Natural killer cell (primary cell): ENCODE measurements around the gene BCL2L14. TPM values are rescaled to one million over a fixed set of nuclear protein-coding genes. Genes with fewer than 3 reads are reported as not detected.

Experiments used
- ATAC-seq, 3 donors: fragments of 150-1000 bp in 2 of 3; fragments of 200-7000 bp in 1 of 3; cut with Tn5 transposase; 1 replicate in 1 of 3; 2 replicates in 2 of 3; pipeline ENCODE4 v1.10.0; 2021; ENCODE audit warnings: mild to moderate bottlenecking in 2 of 3, moderate library complexity in 2 of 3
- DNase-seq, 2 donors: peaks; one replicate each; pipeline versions ENCODE4 v3.0.0 to v3.0.0-alpha.2; 2013 to 2021; ENCODE audit warnings: mixed read lengths in 1 of 2
- H3K27ac ChIP-seq: one replicate; pipeline ENCODE4 v1.5.1; 2013; ENCODE audit warnings: mild to moderate bottlenecking, low read length
- H3K27me3 ChIP-seq: one replicate; pipeline ENCODE4 v1.6.1; 2013; ENCODE audit warnings: low read length; ENCODE audit not compliant: control insufficient read depth, insufficient read depth
- H3K36me3 ChIP-seq: one replicate; pipeline ENCODE4 v1.6.1; 2013; ENCODE audit warnings: low read length; ENCODE audit not compliant: control insufficient read depth, insufficient read depth
- H3K4me1 ChIP-seq: one replicate; pipeline ENCODE4 v1.6.1; 2013; ENCODE audit warnings: low read length; ENCODE audit not compliant: control insufficient read depth, insufficient read depth
- H3K4me3 ChIP-seq: one replicate; pipeline ENCODE4 v1.5.1; 2013; ENCODE audit warnings: low read length
- H3K9me3 ChIP-seq: one replicate; pipeline ENCODE4 v1.6.1; 2013; ENCODE audit warnings: low read length; ENCODE audit not compliant: control insufficient read depth, insufficient read depth
- H3K27ac Mint-ChIP-seq, 2 donors: one replicate each; pipeline ENCODE4 v1.8.0; 2022; ENCODE audit warnings: mild to moderate bottlenecking in 2 of 2, mixed read lengths in 2 of 2, moderate library complexity in 1 of 2
- H3K27me3 Mint-ChIP-seq, 2 donors: one replicate each; pipeline ENCODE4 v1.8.0; 2022; ENCODE audit warnings: low read depth in 2 of 2, mixed read lengths in 2 of 2
- H3K36me3 Mint-ChIP-seq: one replicate; pipeline ENCODE4 v1.8.0; 2022; ENCODE audit warnings: mixed read lengths
- H3K4me1 Mint-ChIP-seq, 2 donors: one replicate each; pipeline ENCODE4 v1.8.0; 2022; ENCODE audit warnings: mixed read lengths in 2 of 2
- H3K4me3 Mint-ChIP-seq: one replicate; pipeline ENCODE4 v1.8.0; 2022; ENCODE audit warnings: mild to moderate bottlenecking, moderate library complexity, mixed read lengths
- H3K9me3 Mint-ChIP-seq, 2 donors: one replicate each; pipeline ENCODE4 v1.8.0; 2022; ENCODE audit warnings: mixed read lengths in 2 of 2
- WGBS: methylation state at CpG from one replicate; pipeline ENCODE4 v1.1.7; 2013; ENCODE audit warnings: missing lambda C conversion rate; ENCODE audit not compliant: insufficient coverage; 5-methylcytosine and 5-hydroxymethylcytosine counted together
- intact Hi-C: fragments of 100-400 bp; cut with micrococcal nuclease; formaldehyde crosslinking; loops from one replicate; pipeline ENCODE4 v1.14.2; 2022
- total RNA-seq, 4 donors: library from RNA; stranded (reverse); fragments of 120-200 nt in 1 of 4; gene quantifications; one replicate each; pipeline versions ENCODE4 v1.2.3 to v1.2.4, GENCODE V29; 2013 to 2022
- TF ChIP-seq, protein P1 (sequence below): fragments of 200-600 bp; IDR thresholded peaks from one replicate; pipeline ENCODE4 v1.8.0; 2022; ENCODE audit warnings: antibody characterized with exemption

The BCL2L14 gene
- total RNA-seq, 3 donors from 2014 or later (not counting 1 experiment from before 2014, with no cell fraction given): 0.49 TPM; not detected in 2

DNA sequence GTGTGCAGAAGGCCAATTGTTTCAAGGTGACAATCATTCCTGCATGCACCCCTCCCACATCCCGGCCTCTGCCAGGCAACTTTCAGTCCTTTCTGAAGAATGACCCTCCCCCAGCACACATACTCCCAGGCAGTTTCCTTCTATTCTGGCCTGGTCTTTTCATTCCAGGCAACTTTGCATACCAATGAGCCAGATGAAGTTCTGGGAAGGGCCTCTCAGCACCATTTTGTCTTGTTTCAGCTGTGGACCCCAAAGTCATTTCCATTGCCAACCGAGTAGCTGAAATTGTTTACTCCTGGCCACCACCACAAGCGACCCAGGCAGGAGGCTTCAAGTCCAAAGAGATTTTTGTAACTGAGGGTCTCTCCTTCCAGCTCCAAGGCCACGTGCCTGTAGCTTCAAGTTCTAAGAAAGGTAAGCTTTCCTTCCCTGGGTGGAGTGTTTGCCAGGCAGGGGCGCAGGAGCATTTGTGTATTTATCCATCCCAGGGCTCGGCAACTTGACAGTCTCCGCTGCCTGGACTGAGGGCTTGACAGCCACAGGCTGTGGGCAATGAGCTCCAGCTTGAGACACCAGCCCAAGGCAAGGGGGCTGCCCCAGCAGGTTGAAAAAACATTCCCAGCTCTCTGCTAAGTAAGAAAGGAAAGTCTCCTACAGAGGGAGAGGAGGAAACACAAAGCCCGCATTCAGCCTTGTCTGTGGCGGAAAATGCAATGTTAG is 16.4 kb downstream of the BCL2L14 start:
- TF ChIP-seq, protein P1, sequence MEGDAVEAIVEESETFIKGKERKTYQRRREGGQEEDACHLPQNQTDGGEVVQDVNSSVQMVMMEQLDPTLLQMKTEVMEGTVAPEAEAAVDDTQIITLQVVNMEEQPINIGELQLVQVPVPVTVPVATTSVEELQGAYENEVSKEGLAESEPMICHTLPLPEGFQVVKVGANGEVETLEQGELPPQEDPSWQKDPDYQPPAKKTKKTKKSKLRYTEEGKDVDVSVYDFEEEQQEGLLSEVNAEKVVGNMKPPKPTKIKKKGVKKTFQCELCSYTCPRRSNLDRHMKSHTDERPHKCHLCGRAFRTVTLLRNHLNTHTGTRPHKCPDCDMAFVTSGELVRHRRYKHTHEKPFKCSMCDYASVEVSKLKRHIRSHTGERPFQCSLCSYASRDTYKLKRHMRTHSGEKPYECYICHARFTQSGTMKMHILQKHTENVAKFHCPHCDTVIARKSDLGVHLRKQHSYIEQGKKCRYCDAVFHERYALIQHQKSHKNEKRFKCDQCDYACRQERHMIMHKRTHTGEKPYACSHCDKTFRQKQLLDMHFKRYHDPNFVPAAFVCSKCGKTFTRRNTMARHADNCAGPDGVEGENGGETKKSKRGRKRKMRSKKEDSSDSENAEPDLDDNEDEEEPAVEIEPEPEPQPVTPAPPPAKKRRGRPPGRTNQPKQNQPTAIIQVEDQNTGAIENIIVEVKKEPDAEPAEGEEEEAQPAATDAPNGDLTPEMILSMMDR: no peak
- intact Hi-C loops: loop anchor here (10.0 kb wide), 1 partner anchor 248 kb away; no protein-coding TSS in a partner anchor
- no peak for DNase-seq

GRCh38 chr12:12087693-12088034 is 16.9 kb downstream of the BCL2L14 start:
- Mint-ChIP-seq H3K4me1 (no peaks in the 10 kb centered on the region), H3K9me3 (no peaks in the 10 kb centered on the region), H3K27me3 (peaks cover 17 to 34% of the 10 kb centered on the region in 2 donors), H3K27ac (no peak overlapping the region), H3K4me3 (no peak overlapping the region), H3K36me3 (no peaks in the 10 kb centered on the region)
- WGBS: 100% methylated on average over 2 of the region's 2 CpGs
- H3K9me3 ChIP-seq: no peaks in the 10 kb centered on the region
- TF ChIP-seq, protein P1: no peak
- no peaks in the 10 kb centered on the region for H3K27me3 ChIP-seq
- ATAC-seq (no peak), DNase-seq (no peak)
- H3K27ac ChIP-seq: no peak overlapping the region
- no peaks in the 10 kb centered on the region for H3K4me1 ChIP-seq
- intact Hi-C loops: loop anchor here (10.0 kb wide), 1 partner anchor 247 kb away; no protein-coding TSS in a partner anchor
- no peaks in the 10 kb centered on the region for H3K36me3 ChIP-seq
- H3K4me3 ChIP-seq: no peak overlapping the region

More for the DNA sequence above, 16.4 kb downstream of the BCL2L14 start:
- Histone ChIP-seq H3K4me3 (no peak overlapping the region), H3K4me1 (no peaks in the 10 kb centered on the region), H3K27me3 (no peaks in the 10 kb centered on the region), H3K9me3 (no peaks in the 10 kb centered on the region), H3K36me3 (no peaks in the 10 kb centered on the region), H3K27ac (no peak overlapping the region)
- 82% methylated on average over 9 of the region's 9 CpGs for WGBS
- Mint-ChIP-seq H3K4me1 (no peaks in the 10 kb centered on the region), H3K36me3 (no peaks in the 10 kb centered on the region), H3K27me3 (peaks cover 17 to 34% of the 10 kb centered on the region in 2 donors), H3K9me3 (no peaks in the 10 kb centered on the region), H3K4me3 (no peak overlapping the region), H3K27ac (no peak overlapping the region)
- ATAC-seq: no peak

- H3K36me3 Mint-ChIP-seq: no peaks in the 10 kb centered on the region
- WGBS: 95% methylated on average over 10 of the region's 10 CpGs
- TF ChIP-seq, protein P1: no peak
- no peak overlapping the region for H3K27ac ChIP-seq
- DNase-seq (no peak), ATAC-seq (no peak)
- no peaks in the 10 kb centered on the region for H3K9me3 Mint-ChIP-seq
- no peaks in the 10 kb centered on the region for H3K4me1 ChIP-seq
- no peaks in the 10 kb centered on the region for H3K27me3 ChIP-seq
- no peak overlapping the region for H3K27ac Mint-ChIP-seq
- H3K4me3 ChIP-seq: no peak overlapping the region
- H3K4me1 Mint-ChIP-seq: no peaks in the 10 kb centered on the region
- H3K36me3 ChIP-seq: no peaks in the 10 kb centered on the region
- peaks cover 17 to 34% of the 10 kb centered on the region in 2 donors for H3K27me3 Mint-ChIP-seq
- H3K4me3 Mint-ChIP-seq: no peak overlapping the region
- no peaks in the 10 kb centered on the region for H3K9me3 ChIP-seq
- intact Hi-C loops: loop anchor here (10.0 kb wide), 1 partner anchor 247 kb away; no protein-coding TSS in a partner anchor
These were observed 17.4 kb downstream of the BCL2L14 start for GRCh38 chr12:12088147-12088546.
